HG03354 (cell line): ENCODE measurements around the gene TAF4.

Experiments used
- ATAC-seq: cut with Tn5 transposase; IDR thresholded peaks from one replicate; pipeline ENCODE4 v1.9.1; 2021; ENCODE audit warnings: mild to moderate bottlenecking; ENCODE audit not compliant: unreplicated experiment, poor library complexity, severe bottlenecking

Gene TAF4

DNA sequence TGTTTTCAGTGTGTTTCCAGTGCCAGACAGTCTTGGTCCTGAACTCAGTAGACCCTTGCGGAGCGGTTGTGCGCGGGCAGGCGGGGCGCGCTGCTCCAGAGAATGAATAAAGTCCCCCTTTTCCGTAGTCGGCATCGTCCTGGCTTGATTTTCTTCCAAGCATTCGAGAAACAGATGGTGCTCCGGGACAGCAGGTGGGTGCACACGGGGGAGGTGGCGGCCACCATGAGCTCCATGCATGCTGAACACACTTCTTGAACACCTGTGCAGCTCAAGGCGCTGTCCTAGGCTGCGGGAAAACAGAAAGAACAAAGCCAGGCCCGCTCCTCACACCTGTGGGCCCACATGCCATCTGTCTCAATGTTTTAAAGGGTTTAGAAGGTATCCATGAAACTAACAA, 125.2 kb downstream of the TAF4 start:
- ATAC-seq, result no peak

DNA sequence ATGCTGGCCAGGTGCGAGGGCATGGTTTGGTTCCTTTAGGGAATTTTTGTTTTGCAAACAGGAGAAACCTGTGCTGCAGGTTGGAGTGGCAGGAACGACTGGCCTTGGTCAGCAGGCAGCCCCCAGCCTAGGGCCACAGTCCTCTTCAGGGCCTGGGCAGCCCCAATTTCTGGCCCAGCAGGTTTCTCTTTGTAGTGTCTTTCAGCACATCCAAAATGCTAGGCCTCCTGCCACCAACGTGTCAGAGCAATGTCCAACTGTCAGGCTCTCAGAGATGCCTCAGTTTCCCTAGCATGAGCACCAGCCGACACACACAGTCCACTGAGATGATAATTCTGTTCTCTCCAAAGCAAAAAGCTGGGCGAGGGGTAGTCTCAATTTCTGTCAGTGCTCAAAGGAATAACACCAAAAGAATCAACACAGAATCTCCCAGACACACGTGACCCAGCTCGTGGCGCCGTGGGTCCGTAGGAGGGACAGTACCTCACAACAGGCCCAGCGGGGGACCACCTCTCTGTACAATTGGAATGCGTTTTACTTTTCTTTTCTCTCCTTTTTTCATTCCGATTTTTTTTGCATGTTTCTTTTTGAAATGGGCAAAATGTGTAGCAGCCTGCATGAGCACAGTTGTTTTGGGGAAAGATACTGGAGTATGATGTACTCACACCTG, 125.9 kb downstream of the TAF4 start:
- no peak for ATAC-seq

DNA sequence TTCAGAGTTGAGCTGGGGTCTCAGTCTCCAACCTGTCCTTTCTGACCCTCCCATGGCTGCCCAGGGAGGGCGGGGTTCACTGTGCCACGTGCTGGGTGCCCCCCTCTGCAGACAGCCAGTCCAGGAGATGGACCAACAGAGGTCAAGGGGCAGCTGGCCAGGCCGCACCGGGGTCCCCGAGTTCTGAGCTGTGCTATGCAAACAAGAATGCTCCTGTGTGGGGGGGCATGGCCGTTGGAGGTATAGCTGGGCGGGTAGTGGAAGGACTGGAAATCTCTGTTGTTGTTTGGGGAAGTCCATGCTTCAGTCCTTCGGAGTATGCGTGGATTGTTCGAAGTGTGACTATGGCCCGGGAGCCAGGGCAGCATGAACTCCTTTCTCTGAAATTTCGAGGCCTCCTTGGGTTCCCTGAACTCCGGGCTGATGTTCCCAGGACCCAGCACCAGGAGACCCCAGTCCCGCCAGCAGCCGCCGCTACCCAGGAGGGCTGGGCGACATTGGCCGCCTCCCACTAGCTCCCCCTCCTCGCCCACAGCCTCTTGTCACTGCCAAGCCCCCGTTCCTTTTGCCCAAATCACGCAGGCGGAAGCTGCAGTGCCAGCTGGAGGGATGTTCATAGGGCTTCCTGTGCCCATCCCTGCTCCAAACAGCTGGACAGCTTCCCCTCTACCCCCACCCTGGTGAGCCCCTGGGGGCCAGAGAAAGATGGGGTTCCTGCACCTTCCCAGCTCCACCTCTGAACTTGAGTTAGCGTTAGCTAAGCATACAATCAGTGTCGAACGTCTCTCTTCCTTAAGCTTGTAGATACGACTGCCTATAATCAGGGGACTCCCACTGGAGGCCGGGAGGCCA, 126.6 kb downstream of the TAF4 start:
- no peak for ATAC-seq

DNA sequence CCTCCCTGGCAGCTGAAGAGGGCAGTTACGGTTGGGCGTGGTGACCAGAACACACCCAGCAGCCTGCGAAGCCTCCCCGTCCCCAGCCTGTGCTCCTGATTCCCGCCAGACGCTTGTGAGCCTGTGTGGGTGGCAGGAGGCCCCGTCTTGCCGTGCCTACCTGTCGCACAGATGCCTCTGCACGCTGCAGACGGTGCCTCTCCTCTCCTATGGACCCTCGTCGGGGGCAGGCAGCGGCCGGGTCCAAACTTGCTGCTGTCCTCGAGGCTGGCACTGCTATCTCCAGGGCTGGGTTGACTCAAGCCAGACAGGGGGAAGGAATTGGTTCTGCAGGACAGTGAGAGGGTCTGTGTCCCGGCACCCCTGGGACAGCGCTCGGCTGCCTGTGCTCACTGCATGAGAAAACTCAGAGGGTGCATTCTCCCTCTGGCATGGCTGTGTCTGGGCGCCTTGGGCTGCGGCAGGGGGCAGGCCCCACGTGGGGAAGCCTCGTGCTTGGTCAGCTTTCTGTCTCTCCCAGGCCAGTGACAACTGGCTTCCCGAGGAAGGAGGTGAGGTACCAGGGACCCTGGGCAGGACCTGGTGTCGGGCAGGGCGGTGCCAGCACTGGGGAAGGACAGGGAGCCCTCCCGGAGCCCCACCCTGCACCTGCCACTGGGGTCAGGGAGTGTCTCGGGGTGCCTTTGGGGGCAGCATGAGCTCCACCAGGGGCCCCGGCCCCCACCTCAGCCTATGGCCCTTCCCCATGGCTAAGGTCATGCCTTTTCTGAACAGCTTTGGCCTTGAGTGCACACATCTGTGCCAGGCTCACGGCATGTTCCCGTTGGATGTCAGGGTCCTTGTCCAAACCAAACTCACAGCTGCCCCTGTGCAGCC, 127.5 kb downstream of the TAF4 start:
- no peak for ATAC-seq

DNA sequence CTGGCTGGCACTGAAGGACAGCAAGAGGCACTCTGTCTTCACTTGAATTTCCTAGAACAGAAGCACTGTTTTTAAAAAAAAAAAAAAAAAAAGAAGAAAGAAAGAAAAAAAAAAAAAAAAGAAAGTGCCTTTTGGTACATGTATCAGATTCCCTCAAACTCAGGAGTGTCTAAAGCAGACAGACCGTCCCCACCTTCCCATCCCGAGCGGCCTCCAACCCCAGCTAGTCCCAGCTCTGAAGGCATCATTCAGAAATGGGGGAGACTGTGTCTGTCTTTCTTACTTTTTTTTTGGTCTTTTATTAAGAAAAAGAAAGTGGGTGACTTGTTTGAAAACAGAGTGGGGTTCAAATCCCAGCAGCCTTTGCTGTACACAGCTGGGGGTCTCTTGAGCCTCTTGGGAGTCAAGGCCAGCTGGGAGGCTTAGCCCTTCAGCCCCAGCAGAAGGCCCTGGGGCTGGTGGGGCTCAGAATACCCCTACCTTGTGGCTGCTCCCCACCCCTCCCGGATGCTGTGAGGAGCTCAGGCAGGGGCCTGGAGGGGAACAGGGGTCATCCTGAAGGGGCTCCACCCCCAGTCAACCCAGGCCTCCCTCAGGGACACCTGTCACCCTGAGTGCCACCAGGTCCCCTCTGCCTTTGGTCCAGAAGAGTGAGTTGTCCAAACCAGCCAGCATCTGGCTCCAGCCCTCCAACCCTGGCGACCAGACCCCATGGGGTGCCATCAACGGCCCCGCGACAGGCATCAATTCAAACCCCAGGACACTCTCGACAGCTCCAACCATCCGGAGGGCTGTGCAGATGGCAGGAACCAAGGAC, 128.3 kb downstream of the TAF4 start:
- no peak for ATAC-seq

DNA sequence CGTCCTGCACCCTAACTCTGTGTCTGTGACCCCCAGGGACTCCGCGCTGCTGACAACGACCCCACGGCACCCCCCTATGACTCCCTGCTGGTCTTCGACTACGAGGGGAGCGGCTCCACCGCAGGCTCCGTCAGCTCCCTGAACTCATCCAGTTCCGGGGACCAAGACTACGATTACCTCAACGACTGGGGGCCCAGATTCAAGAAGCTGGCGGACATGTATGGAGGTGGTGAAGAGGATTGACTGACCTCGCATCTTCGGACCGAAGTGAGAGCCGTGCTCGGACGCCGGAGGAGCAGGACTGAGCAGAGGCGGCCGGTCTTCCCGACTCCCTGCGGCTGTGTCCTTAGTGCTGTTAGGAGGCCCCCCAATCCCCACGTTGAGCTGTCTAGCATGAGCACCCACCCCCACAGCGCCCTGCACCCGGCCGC, 129.0 kb downstream of the TAF4 start:
- no peak for ATAC-seq

DNA sequence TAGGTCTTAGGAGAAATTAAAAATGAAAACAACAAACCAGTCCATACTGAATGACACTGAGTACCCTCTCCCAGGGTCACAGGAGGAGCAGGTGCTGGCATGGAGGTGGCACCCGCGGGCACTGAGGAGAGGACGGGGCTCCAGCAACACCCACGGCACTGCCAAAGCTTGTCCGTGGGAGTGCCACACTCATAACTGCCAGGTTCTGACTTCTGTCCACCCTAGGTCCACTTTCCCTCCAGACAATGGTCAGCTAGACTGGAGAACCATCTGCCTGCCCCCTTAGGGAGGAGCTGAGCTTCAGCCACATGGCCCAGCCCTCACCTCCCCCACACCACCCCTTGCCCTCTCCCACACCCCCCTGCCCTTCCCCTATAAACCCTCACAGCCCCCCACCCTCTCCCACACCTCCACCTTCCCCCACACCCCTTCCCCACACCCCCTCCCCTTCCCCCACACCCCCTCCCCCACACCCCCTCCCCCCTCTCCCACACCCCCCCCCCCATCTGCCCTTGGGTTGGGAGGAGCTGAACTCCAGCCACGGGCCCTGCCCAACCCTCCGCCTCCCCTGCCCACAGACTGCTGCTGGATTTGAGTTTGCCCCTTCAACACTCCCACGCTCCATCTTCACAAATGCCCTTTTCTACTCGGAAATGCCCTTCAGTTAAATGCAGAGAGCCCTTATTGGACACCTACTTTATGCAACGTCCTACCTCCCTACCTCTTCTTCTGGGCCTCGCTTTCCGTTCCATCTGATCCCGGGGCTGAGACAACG, 129.6 kb downstream of the TAF4 start:
- no peak for ATAC-seq

DNA sequence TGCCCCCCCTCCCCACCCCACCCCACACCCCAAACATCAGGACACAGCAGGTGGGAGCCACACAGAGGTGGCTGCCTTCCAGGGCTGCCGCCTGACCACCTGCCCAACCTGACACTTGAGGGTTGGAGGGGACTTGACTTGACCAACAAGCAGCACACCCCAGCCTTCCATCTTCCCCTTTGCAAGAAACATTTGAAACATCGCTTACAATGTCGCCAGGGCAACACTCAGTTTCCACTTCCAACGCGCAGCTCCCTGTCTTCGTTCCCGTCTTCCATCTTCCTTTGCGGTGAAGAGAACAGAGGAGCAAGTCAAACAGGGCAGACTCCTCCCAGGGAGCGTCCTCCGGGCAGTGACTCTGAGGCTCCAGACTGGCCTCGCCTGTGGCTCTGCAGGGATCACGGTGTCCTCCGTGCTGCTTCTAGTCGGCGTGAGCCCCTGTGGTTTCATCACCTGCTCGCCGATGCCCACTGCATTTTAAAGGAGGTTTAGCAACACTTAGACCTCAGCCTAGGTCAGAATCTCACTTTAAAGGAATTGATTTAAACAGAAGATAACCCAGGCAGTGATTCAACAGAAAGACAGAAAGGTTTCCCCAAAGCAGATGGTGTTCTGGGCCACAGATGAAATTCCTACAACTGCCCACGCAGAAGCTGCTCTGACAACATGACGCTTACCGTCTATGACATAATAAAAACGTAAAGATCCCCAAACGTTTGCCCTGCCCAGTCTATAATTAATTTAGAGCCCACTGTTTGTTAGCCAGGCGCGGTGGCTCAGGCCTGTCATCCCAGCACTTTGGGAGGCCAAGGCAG, 130.8 kb downstream of the TAF4 start:
- no peak for ATAC-seq

DNA sequence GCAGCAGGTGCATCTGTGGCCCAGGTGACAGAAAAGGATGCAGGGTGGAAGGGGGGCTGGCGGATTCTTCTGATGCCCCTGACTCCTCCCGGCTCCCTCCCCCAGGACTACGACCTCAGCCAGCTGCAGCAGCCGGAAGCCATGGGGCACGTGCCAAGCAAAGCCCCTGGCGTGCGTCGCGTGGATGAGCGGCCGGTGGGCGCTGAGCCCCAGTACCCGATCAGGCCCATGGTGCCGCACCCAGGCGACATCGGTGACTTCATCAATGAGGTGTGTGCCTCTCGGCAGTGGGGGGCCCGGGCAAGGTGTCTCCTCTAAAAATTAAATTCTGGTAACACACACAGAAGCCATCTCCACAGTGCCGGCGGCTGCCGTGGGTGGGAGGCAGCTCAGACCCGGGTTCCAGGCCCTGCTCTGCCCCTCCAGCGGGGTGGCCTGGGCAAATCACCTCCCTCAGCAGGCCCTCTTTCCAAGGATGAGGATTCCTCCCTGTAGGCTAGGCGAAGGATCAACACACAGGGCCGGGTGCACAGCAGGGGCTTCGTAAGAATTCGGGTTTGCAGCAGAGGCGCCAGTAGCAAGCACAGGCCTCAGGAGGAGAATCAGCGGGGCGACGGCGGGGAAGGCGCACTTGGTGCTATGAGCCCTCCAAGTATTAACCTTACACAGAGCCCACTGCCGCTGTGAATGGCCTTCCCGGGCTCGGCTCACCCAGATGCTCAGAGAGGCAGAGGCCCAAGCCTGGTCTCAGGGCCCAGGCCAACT, 131.5 kb downstream of the TAF4 start:
- ATAC-seq, result no peak

DNA sequence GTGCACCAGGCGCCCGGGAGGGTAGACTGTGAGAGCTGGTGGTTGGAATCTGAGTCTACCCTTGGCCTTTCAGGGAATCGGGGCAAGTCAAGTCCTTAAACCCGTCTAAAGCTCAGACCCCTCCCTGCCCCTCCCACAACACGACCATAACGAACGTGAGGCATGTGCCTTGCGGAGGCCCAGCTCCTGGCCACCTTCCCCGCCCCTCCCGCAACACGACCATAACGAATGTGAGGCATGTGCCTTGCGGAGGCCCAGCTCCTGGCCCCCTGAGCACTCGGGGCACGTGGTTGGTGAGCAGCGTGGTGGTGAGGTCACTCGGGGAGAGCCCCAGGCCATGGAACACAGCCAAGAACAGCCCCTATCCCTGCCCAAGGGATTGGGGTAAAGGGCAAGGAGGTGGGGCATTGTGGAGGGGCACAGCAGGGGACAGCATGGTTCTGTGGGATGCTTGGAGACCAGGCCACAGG, 132.2 kb downstream of the TAF4 start:
- ATAC-seq, result no peak

DNA sequence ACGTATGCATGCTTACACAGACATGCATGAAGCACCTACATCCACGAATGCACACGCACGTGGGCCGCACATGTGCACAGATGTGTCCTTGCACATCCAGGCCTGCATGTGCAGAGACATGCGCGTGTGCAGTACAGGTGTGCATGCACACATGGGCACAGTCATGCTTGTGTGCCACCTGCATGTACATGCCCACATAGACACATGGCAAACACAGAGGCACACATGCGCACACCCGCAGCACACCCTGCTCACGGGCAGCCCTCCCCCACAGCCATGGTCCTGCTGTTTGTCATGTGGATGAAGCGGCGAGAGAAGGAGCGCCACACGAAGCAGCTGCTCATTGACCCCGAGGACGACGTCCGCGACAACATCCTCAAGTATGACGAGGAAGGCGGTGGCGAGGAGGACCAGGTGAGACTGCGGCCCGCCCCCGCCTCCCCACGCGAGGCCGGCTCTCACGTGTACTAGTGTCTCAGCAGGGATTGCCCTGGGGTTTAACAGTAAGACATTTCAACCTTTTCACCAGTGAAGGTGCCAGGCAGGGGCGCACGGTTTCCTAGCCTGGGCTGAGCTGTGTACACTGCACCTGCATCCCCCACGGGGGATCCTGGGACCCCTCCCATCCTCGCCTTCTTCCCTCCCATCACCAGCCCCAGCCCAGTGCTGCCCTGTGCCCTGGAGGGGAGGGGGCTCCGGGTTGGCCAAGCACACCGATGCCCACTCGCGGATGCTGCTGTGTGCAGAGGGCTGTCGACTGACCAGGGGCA, 132.8 kb downstream of the TAF4 start:
- no peak for ATAC-seq

DNA sequence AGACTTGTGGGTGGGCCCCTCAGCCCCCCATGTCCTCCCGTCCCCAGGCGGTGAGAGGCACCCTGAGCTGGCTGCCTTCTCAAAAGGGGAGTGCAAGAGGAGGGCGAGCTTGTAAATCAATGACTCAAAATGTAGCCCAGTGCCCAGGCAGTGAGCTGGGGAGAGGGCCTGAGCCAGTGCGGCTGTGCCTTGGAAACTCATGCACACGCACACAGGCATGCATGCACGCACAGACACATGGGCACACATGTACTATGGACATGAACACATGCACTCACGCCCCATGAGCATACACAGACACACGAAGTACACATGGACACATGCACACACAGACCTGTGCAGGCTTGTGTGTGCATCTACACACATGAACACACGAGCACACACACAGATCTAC, 133.5 kb downstream of the TAF4 start:
- no peak for ATAC-seq

DNA sequence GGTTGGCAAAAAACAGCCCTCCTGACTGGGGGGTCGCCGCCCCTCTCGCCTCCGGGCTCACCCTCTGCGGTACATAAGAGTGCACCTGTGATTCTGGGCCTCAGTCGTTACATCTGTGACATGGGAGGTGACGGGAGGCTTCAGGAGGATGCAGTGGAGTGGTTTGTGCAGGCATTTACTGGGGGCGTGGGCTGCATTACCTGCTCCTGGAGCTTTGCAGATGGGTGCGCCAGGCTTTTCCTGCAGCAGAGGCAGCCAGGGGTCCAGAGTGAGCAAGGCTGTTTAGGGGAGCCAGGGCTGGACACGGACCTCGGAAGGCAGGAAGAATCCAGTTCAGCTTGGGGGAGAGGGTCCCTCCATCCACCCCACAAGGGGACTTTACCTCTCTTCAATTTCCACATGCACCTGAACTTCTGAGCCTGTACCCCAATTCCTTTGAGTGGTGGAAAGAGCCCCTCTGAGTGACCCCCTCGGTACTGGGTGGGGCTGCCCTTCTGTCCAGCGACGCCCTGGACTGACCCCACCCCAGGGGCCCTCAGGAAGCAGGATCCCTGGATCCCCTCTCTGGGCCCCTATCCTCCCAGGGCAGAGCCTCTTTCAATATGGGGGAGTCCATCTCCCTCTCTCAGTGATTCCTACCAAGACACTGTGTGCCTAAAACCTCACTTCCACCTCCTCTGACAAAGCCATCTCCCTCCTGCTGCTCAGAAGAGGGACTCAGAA, 134.0 kb downstream of the TAF4 start:
- no peak for ATAC-seq

DNA sequence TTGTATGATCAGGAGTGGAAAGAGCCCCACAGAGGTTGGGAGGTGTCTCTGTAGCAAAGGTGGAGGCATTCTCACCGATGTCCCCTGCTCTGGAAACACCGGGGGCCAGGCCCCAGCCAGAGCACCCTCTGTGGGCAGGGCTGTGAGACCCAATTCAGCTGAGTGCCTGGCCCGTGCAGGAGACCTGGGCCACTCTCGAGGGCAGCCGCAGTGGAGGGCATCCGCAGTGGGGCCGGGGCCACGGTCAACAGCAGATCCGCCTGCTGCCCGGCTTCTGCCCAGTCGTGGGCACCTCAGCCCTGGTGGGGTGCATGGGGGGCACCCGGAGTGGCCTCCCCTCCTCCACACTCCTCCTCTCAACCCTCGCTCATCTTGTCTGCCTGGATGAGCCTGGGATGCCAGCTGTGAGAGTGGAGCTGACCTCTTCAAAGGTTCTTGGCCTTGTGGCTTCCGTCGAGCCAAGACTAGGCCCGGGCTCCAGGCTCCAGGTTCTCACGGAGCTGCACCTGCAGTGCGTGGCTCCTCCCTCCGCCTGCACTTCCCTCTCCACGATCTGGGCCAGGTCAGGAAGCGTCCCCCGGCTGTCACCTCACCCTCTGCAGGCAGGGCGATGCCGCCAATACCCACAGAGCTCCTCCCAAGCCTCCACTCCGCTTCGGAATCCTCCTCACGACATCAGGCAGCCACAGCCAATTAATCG, 134.8 kb downstream of the TAF4 start:
- ATAC-seq, result no peak

DNA sequence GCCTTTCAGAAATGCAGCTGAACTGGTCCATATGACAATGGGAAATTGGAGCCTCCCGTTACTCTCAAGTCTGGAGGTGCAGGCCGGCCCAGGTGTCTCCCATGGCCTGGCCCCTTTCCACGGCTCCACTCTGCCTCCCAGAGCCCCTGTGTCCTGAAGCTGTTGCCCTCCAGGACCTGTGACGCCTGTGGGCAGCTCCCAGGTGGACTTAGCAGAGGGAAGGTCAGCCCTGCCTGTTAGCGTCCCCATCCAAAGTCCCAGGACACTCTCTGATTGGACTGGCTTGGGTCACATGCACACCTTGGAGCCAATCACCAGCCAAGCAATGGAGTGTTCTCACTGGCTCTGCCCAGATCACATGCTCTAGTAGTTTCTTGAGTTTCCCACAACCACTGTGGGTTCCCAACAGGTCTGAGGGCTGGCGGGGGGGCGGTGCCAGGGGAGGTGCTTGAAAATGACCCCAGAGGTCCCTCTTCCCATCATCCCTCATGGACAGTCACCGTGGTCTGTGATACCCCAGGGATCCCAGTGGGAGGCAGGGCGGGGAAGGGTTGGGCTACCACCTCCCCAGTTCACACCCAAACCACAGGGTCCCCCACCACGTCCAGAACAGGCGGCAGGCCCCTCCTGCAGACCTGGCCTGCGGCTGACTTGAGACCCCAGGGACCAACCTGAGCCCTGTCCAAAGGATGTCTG, 135.6 kb downstream of the TAF4 start:
- ATAC-seq, result no peak
